MM.1S (cell line): ENCODE measurements around the gene MAPK9.

Experiments used
- DNase-seq: peaks from one replicate; pipeline ENCODE4 v3.0.0-alpha.2; 2015
- H2AFZ ChIP-seq: fragments of 300-600 bp; sonication (generic); 2 replicates; pipeline ENCODE4 v1.6.0; 2016; ENCODE audit warnings: antibody characterized with exemption, low read length
- H3F3A ChIP-seq: fragments of 300-600 bp; sonication (generic); 2 replicates; pipeline ENCODE4 v1.6.1; 2016; ENCODE audit warnings: mild to moderate bottlenecking, antibody characterized with exemption, low read length, moderate library complexity, mixed read lengths; ENCODE audit not compliant: insufficient read depth
- H3K27ac ChIP-seq: fragments of 300-600 bp; sonication (generic); 2 replicates; pipeline ENCODE4 v1.5.1; 2016; ENCODE audit warnings: mild to moderate bottlenecking, low read length
- H3K27me3 ChIP-seq: fragments of 300-600 bp; sonication (generic); replicated peaks from 2 replicates; pipeline ENCODE4 v1.6.0; 2016; ENCODE audit warnings: low read length; ENCODE audit not compliant: insufficient read depth
- H3K36me3 ChIP-seq: fragments of 300-600 bp; sonication (generic); replicated peaks from 2 replicates; pipeline ENCODE4 v1.6.1; 2016; ENCODE audit warnings: mild to moderate bottlenecking, low read length, mixed read lengths; ENCODE audit not compliant: insufficient read depth
- H3K4me1 ChIP-seq: fragments of 300-600 bp; sonication (generic); 2 replicates; pipeline ENCODE4 v1.6.1; 2016; ENCODE audit warnings: low read length, mixed read lengths
- H3K4me2 ChIP-seq: fragments of 300-600 bp; sonication (generic); 2 replicates; pipeline ENCODE4 v1.6.0; 2016; ENCODE audit warnings: low read depth, low read length
- H3K4me3 ChIP-seq: fragments of 300-600 bp; sonication (generic); 2 replicates; pipeline ENCODE4 v1.5.1; 2016; ENCODE audit warnings: low read length, mixed read lengths
- H3K79me2 ChIP-seq: fragments of 300-600 bp; sonication (generic); 2 replicates; pipeline ENCODE4 v1.6.1; 2016; ENCODE audit warnings: mixed run types, low read length, mixed read lengths
- H3K9ac ChIP-seq: fragments of 300-600 bp; sonication (generic); 2 replicates; pipeline ENCODE4 v1.6.1; 2016; ENCODE audit warnings: low read length, mixed read lengths
- H3K9me2 ChIP-seq: fragments of 300-600 bp; sonication (generic); replicated peaks from 2 replicates; pipeline ENCODE4 v1.6.1; 2016; ENCODE audit warnings: mild to moderate bottlenecking, low read length, mixed read lengths; ENCODE audit not compliant: insufficient read depth
- H3K9me3 ChIP-seq: fragments of 300-600 bp; sonication (generic); replicated peaks from 2 replicates; pipeline ENCODE4 v1.6.1; 2016; ENCODE audit warnings: mild to moderate bottlenecking, low read length, mixed read lengths; ENCODE audit not compliant: insufficient read depth
- H4K20me1 ChIP-seq: fragments of 300-600 bp; sonication (generic); 2 replicates; pipeline ENCODE4 v1.6.1; 2016; ENCODE audit warnings: mild to moderate bottlenecking, low read length, moderate library complexity, mixed read lengths; ENCODE audit not compliant: insufficient read depth
- EZH2 ChIP-seq: fragments of 300-600 bp; sonication (generic); optimal IDR thresholded peaks from 2 replicates; pipeline ENCODE3; 2017; ENCODE audit warnings: low read depth, mild to moderate bottlenecking, antibody characterized with exemption, low read length, mixed read lengths
- EZH2phosphoT487 ChIP-seq: fragments of 300-600 bp; sonication (generic); IDR thresholded peaks from 2 replicates; pipeline ENCODE4 v1.6.1; 2018; ENCODE audit warnings: antibody characterized with exemption, low read length
- TF ChIP-seq, protein P1 (sequence below): fragments of 300-600 bp; sonication (generic); IDR thresholded peaks from 2 replicates; pipeline ENCODE4 v1.5.1; 2016; ENCODE audit warnings: antibody characterized with exemption, low read length, mixed read lengths

MAPK9 gene

DNA sequence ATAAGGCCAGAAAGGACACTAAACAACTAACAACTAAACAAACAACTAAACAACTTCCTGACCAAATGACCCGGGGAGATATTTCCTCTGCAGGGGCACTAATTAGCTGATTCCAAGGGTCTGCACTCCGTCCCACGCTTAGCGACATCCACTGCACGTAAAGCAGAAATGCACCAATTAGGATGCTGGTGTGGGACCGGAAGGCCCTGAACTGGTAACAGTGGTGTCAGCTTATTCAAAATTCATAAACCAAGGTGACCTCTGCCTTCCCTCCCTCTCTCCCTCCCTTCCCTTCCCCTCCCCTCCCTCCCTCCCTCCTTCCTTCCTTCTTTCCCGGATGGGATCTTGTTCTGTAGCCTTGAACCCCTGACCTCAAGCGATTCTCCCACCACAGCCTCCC lies 92.5 kb downstream of the MAPK9 start:
- H3K27ac ChIP-seq: no peak overlapping the region
- no peaks in the 10 kb centered on the region for H3K36me3 ChIP-seq
- no peaks in the 10 kb centered on the region for H4K20me1 ChIP-seq
- H3K4me1 ChIP-seq: no peaks in the 10 kb centered on the region
- DNase-seq: no peak
- H3K4me2 ChIP-seq: no peak overlapping the region
- H3F3A ChIP-seq: no peaks in the 10 kb centered on the region
- no peak for TF ChIP-seq EZH2phosphoT487
- TF ChIP-seq EZH2: no peak
- TF ChIP-seq, protein P1, sequence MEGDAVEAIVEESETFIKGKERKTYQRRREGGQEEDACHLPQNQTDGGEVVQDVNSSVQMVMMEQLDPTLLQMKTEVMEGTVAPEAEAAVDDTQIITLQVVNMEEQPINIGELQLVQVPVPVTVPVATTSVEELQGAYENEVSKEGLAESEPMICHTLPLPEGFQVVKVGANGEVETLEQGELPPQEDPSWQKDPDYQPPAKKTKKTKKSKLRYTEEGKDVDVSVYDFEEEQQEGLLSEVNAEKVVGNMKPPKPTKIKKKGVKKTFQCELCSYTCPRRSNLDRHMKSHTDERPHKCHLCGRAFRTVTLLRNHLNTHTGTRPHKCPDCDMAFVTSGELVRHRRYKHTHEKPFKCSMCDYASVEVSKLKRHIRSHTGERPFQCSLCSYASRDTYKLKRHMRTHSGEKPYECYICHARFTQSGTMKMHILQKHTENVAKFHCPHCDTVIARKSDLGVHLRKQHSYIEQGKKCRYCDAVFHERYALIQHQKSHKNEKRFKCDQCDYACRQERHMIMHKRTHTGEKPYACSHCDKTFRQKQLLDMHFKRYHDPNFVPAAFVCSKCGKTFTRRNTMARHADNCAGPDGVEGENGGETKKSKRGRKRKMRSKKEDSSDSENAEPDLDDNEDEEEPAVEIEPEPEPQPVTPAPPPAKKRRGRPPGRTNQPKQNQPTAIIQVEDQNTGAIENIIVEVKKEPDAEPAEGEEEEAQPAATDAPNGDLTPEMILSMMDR: no peak
- H3K27me3 ChIP-seq: peaks cover 19% of the 10 kb centered on the region
- H3K9me2 ChIP-seq: no peaks in the 10 kb centered on the region
- H3K9ac ChIP-seq: no peak overlapping the region
- no peaks in the 10 kb centered on the region for H3K79me2 ChIP-seq
- H3K9me3 ChIP-seq: no peaks in the 10 kb centered on the region
- H3K4me3 ChIP-seq: no peak overlapping the region
- no peak overlapping the region for H2AFZ ChIP-seq

DNA sequence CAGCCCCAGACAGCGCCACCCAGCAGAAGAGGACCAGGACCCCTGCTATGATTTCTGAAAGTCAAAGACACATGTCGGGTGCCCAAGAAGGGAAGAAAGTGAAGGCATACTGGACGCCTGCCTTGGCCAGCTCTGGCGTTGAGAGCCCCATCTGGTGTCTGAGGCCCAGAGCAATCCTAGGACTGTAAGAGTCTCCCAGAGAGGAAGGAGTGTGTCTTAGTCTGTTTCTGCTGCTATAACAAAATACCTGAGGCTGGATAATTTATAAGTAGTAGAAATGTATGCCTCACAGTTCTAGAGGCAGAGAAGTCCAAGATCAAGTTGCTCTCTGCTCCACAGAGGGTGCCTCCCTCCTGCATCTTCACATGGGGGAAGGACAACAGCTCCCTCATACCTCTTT lies 93.7 kb downstream of the MAPK9 start:
- Histone ChIP-seq H3K27me3 (peaks cover 22% of the 10 kb centered on the region), H3K9me2 (no peaks in the 10 kb centered on the region), H3K9me3 (no peaks in the 10 kb centered on the region), H3K9ac (no peak overlapping the region), H3K79me2 (no peaks in the 10 kb centered on the region), H3K36me3 (no peaks in the 10 kb centered on the region), H4K20me1 (no peaks in the 10 kb centered on the region), H2AFZ (no peak overlapping the region), H3F3A (no peaks in the 10 kb centered on the region), H3K27ac (no peak overlapping the region), H3K4me3 (no peak overlapping the region), H3K4me1 (no peaks in the 10 kb centered on the region), H3K4me2 (no peak overlapping the region)
- TF ChIP-seq, protein P1: no peak
- DNase-seq: no peak

DNA sequence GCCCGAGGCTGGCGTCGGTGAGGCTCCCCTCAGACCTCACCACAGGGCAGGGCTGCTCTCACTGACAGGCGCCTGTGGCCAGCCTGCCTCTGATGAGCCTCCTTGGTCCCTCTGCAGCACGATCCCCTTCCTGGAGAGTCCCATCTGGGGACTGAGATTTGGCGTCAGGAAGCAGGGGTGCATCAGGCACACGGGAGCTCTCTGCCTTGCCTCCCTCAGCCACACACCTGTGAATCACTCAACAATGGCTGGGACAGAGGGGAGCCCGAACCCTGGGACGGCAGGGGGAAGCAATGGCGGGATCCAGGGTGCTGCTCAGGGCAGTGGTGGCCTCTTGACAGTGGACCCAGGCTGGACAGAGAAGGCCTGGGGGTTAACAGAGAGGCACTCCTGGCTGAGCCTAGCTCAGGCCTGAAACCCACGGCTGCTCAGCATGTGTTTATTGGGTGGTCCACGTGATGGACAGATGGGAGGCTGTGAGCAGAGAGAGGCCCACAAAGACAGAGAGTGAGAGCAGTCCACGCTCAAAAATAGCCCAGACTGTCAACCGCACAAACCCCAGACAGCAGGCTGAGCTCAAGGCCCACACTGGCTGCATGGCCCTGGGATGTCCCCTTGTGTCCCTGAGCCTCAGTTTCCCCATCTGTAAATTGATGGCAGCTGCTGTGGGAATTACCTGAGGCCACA lies 94.7 kb downstream of the MAPK9 start:
- H3K27me3 ChIP-seq: peaks cover 23% of the 10 kb centered on the region
- TF ChIP-seq EZH2phosphoT487: no peak
- TF ChIP-seq, protein P1: no peak
- no peak for TF ChIP-seq EZH2
- H3K4me1 ChIP-seq: no peaks in the 10 kb centered on the region
- H3K9me2 ChIP-seq: no peaks in the 10 kb centered on the region
- DNase-seq: no peak
- no peaks in the 10 kb centered on the region for H4K20me1 ChIP-seq
- H3K79me2 ChIP-seq: no peaks in the 10 kb centered on the region
- no peaks in the 10 kb centered on the region for H3K36me3 ChIP-seq
- H3K9ac ChIP-seq: no peak overlapping the region
- H3K4me3 ChIP-seq: no peak overlapping the region
- no peaks in the 10 kb centered on the region for H3K9me3 ChIP-seq
- no peaks in the 10 kb centered on the region for H3F3A ChIP-seq
- no peak overlapping the region for H2AFZ ChIP-seq
- H3K4me2 ChIP-seq: no peak overlapping the region
- no peak overlapping the region for H3K27ac ChIP-seq
